ENCODE measurements around the gene MYL4.
"Not testable (repeated sequence)": the region's sequence is repeated elsewhere in the genome, so short reads cannot be mapped to it uniquely, and the experiment has no call there.

Gene MYL4

DNA sequence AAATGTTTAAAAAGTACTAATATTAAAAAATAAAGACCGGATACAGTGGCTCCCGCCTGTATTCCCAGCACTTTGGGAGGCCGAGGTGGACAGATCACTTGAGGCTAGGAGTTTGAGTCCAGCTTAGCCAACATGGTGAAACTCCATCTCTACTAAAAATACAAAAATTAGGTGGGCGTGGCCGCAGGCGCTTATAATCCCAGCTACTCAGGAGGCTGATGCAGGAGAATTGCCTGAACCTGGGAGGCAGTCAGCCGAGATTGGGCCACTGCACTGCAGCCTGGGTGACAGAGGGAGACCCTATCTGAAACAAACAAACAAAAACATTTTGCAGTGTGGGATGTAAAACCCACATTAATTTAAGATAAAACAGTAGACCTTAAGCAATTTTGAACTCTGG lies 31.9 kb upstream of the MYL4 start:
- no peak overlapping the region for H3K9ac ChIP-seq (ENCODE audit: low read depth in 1 of 2, low read length in 2 of 2)
- H3K27me3 ChIP-seq (ENCODE audit: control insufficient read depth in 2 of 2, insufficient read depth in 2 of 2, low read length in 2 of 2), result no peaks in the 10 kb centered on the region
- no peak overlapping the region for H3K27ac ChIP-seq (ENCODE audit: low read depth in 2 of 2, low read length in 2 of 2)
- no peaks in the 10 kb centered on the region for H3K9me3 ChIP-seq (ENCODE audit: control insufficient read depth in 2 of 2, low read length in 2 of 2)
- no peaks in the 10 kb centered on the region for H3K4me1 ChIP-seq (ENCODE audit: control insufficient read depth in 2 of 2, insufficient read depth in 2 of 2, low read length in 2 of 2)
- H3K4me3 ChIP-seq (ENCODE audit: low read length in 2 of 2), result no peak overlapping the region
- peaks cover 0 to 24% of the 10 kb centered on the region in 2 donors for H3K36me3 ChIP-seq (ENCODE audit: control insufficient read depth in 2 of 2, insufficient read depth in 2 of 2, low read length in 2 of 2)

GRCh38 chr17:47179141-47179540 lies 30.0 kb upstream of the MYL4 start:
- Histone ChIP-seq H3K4me1 (ENCODE audit: control insufficient read depth in 2 of 2, insufficient read depth in 2 of 2, low read length in 2 of 2) (no peaks in the 10 kb centered on the region), H3K9me3 (ENCODE audit: control insufficient read depth in 2 of 2, low read length in 2 of 2) (no peaks in the 10 kb centered on the region), H3K9ac (ENCODE audit: low read depth in 1 of 2, low read length in 2 of 2) (no peak overlapping the region), H3K4me3 (ENCODE audit: low read length in 2 of 2) (no peak overlapping the region), H3K27ac (ENCODE audit: low read depth in 2 of 2, low read length in 2 of 2) (no peak overlapping the region), H3K27me3 (ENCODE audit: control insufficient read depth in 2 of 2, insufficient read depth in 2 of 2, low read length in 2 of 2) (no peaks in the 10 kb centered on the region), H3K36me3 (ENCODE audit: control insufficient read depth in 2 of 2, insufficient read depth in 2 of 2, low read length in 2 of 2) (peaks cover 0 to 24% of the 10 kb centered on the region in 2 donors)

DNA sequence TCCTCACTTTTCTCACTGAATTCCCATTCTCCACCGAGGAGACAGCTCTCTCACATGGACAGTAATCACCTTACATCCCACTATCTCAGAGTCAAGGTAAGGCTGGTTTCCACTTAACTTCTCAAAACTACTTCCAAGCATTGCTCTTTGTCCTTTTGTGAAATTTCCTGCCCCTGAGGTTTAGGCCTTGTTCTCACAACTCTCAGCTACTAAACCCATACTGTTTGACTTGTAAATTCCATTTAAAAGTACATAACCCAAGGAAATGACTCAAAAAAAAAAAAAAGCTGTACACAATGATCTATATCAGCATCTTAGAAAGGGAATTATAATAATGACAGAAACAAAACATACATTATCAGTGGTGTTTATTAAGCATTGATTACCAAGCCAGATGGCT lies 28.8 kb upstream of the MYL4 start:
- Histone ChIP-seq H3K4me3 (ENCODE audit: low read length in 2 of 2) (no peak overlapping the region), H3K4me1 (ENCODE audit: control insufficient read depth in 2 of 2, insufficient read depth in 2 of 2, low read length in 2 of 2) (no peaks in the 10 kb centered on the region), H3K36me3 (ENCODE audit: control insufficient read depth in 2 of 2, insufficient read depth in 2 of 2, low read length in 2 of 2) (peaks cover 0 to 20% of the 10 kb centered on the region in 2 donors), H3K27me3 (ENCODE audit: control insufficient read depth in 2 of 2, insufficient read depth in 2 of 2, low read length in 2 of 2) (no peaks in the 10 kb centered on the region), H3K9me3 (ENCODE audit: control insufficient read depth in 2 of 2, low read length in 2 of 2) (no peaks in the 10 kb centered on the region), H3K9ac (ENCODE audit: low read depth in 1 of 2, low read length in 2 of 2) (no peak overlapping the region), H3K27ac (ENCODE audit: low read depth in 2 of 2, low read length in 2 of 2) (no peak overlapping the region)

DNA sequence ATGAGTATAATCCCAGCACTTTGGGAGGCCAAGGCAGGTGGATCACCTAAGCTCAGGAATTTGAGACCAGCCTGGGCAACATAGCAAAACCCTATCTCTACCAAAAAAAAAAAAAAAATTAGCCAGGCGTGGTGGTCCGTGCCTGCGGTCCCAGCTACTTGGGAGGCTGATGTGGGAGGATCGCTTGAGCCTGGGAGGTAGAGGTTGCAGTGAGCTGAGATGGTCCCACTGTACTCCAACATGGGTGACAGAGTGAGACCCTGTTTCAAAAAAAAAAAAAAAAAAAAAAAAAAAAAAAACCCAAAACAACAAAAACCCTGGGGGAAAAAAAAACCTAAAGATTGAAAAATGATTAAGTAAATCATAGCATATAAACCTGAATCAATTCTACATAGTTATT lies 28.2 kb upstream of the MYL4 start:
- not testable (repeated sequence) for H3K4me1 ChIP-seq (ENCODE audit: control insufficient read depth in 2 of 2, insufficient read depth in 2 of 2, low read length in 2 of 2)

DNA sequence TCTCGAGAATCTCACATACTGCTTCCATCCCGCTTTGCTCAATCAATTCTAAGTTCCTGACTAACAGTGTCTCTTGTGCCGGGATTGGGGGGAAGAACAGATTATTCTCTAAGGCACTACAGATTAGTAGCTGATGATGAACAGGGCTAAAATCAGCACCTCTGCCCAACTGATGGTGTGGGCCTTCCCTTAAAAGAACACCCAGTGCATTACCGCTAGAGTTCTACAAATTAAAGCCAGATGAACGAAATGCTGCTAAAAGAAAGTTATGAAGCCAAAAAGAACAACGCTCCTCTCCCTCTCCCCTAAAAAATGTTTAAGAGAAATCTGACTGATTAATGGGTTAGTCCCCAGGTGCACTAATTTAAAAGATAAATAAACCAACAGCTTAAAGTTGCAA lies 24.5 kb upstream of the MYL4 start:
- Histone ChIP-seq H3K27me3 (ENCODE audit: control insufficient read depth in 2 of 2, insufficient read depth in 2 of 2, low read length in 2 of 2) (no peaks in the 10 kb centered on the region), H3K27ac (ENCODE audit: low read depth in 2 of 2, low read length in 2 of 2) (no peak overlapping the region), H3K4me3 (ENCODE audit: low read length in 2 of 2) (no peak overlapping the region), H3K36me3 (ENCODE audit: control insufficient read depth in 2 of 2, insufficient read depth in 2 of 2, low read length in 2 of 2) (peaks cover 0 to 10% of the 10 kb centered on the region in 2 donors), H3K4me1 (ENCODE audit: control insufficient read depth in 2 of 2, insufficient read depth in 2 of 2, low read length in 2 of 2) (peaks cover 9% of the 10 kb centered on the region in 2 donors), H3K9me3 (ENCODE audit: control insufficient read depth in 2 of 2, low read length in 2 of 2) (no peaks in the 10 kb centered on the region), H3K9ac (ENCODE audit: low read depth in 1 of 2, low read length in 2 of 2) (no peak overlapping the region)

More for the DNA sequence above, 28.2 kb upstream of the MYL4 start:
- not testable (repeated sequence) for H3K27me3 ChIP-seq (ENCODE audit: control insufficient read depth in 2 of 2, insufficient read depth in 2 of 2, low read length in 2 of 2); H3K9ac ChIP-seq (ENCODE audit: low read depth in 1 of 2, low read length in 2 of 2); H3K27ac ChIP-seq (ENCODE audit: low read depth in 2 of 2, low read length in 2 of 2); H3K4me3 ChIP-seq (ENCODE audit: low read length in 2 of 2); H3K9me3 ChIP-seq (ENCODE audit: control insufficient read depth in 2 of 2, low read length in 2 of 2)
- peaks cover 0 to 20% of the 10 kb centered on the region in 2 donors for H3K36me3 ChIP-seq (ENCODE audit: control insufficient read depth in 2 of 2, insufficient read depth in 2 of 2, low read length in 2 of 2)

DNA sequence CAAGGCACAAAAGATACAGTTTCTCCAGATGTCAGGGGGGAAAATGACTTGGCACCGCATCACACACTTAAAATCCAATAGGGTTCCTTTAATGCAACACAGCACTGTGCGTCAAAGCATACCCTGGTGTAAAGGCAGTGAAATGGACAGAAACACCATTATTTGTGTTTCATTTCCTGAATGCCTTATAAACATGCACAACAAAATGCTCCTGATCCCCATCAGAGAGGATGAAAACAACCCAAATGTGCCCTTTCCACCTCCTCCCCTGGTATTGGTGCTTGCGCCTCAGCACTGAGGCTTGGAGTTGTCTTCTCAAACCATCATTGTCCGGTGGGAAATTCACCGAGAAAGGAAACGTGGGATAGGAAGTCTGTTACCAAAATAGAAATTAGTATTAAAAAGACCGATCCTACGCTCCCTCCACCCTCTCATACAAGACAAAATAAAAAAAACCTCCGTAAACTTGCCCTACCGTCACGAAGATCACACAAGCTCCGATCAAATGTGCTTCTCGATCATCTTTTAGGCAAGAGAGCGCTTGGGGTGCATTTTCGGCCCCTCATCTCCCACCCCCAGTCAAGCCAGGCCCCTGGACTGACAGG lies 20.8 kb upstream of the MYL4 start:
- Histone ChIP-seq H3K9me3 (ENCODE audit: control insufficient read depth in 2 of 2, low read length in 2 of 2) (no peaks in the 10 kb centered on the region), H3K27ac (ENCODE audit: low read depth in 2 of 2, low read length in 2 of 2) (peak overlapping the region; percentile 93 to 96), H3K4me3 (ENCODE audit: low read length in 2 of 2) (peak overlapping the region; percentile 93 to 96), H3K27me3 (ENCODE audit: control insufficient read depth in 2 of 2, insufficient read depth in 2 of 2, low read length in 2 of 2) (no peaks in the 10 kb centered on the region), H3K9ac (ENCODE audit: low read depth in 1 of 2, low read length in 2 of 2) (peak overlapping the region; percentile 92 to 97), H3K36me3 (ENCODE audit: control insufficient read depth in 2 of 2, insufficient read depth in 2 of 2, low read length in 2 of 2) (no peaks in the 10 kb centered on the region), H3K4me1 (ENCODE audit: control insufficient read depth in 2 of 2, insufficient read depth in 2 of 2, low read length in 2 of 2) (peaks cover 9 to 12% of the 10 kb centered on the region in 2 donors)

DNA sequence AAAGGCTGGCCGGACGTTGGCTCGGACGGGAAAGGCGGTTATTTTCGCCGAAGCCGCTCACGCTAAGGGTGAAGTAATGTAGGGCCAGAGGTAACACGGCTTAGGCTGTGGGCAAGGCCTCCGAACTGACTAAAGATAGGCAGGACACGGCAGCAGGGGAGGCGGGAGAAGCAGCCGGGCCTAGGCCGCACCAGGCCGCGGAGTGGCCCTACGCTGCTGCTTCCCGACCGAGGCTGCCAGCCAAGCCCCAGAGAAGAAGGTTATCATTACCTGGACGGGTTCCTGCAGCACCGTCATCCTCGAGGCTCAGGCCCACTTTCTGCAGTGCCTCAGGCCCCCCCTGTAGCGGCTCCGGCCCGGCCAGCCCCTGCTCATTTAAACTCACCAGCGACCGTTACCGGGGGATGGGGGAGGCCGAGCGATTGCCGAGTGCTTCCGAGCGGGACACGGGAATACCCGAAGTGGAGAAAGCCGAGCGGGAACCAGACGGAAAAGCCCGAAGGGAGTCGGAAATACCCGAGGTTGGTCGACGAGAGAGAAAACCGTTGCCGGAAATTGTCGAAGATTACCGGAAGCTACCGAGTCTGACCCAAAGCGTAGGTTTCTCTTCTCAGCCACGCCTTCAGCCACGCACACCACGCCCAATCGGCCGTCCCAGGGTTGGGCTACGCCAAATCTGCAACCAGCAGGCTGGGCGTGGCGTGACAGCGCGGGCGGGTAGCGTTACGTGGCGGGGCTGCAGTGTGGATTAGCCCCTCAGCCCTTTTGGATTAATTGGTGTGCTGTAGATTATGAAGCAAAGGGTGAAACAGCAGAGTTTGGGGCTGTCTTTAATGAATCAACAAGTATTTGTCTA lies 20.0 kb upstream of the MYL4 start, which contains the start of gene CDC27:
Gene CDC27, minus strand, starts transcription at position 420 of the 856 bp plus-strand sequence. Its CDS starts 123 bp downstream, at position 297.
- peaks cover 9 to 12% of the 10 kb centered on the region in 2 donors for H3K4me1 ChIP-seq (ENCODE audit: control insufficient read depth in 2 of 2, insufficient read depth in 2 of 2, low read length in 2 of 2)
- peak within 1 kb of the TSS; percentile 92 to 97 for H3K9ac ChIP-seq (ENCODE audit: low read depth in 1 of 2, low read length in 2 of 2)
- H3K9me3 ChIP-seq (ENCODE audit: control insufficient read depth in 2 of 2, low read length in 2 of 2), result no peaks in the 10 kb centered on the region
- H3K27ac ChIP-seq (ENCODE audit: low read depth in 2 of 2, low read length in 2 of 2), result peak within 1 kb of the TSS; percentile 93 to 96
- no peaks in the 10 kb centered on the region for H3K27me3 ChIP-seq (ENCODE audit: control insufficient read depth in 2 of 2, insufficient read depth in 2 of 2, low read length in 2 of 2)
- no peaks in the 10 kb centered on the region for H3K36me3 ChIP-seq (ENCODE audit: control insufficient read depth in 2 of 2, insufficient read depth in 2 of 2, low read length in 2 of 2)
- H3K4me3 ChIP-seq (ENCODE audit: low read length in 2 of 2), result peak within 1 kb of the TSS; percentile 93 to 96

GRCh38 chr17:47189732-47190237 lies 19.4 kb upstream of the MYL4 start:
- Histone ChIP-seq H3K9ac (ENCODE audit: low read depth in 1 of 2, low read length in 2 of 2) (peak overlapping the region; percentile 79 to 97), H3K4me3 (ENCODE audit: low read length in 2 of 2) (peak overlapping the region; percentile 93 to 96), H3K36me3 (ENCODE audit: control insufficient read depth in 2 of 2, insufficient read depth in 2 of 2, low read length in 2 of 2) (no peaks in the 10 kb centered on the region), H3K9me3 (ENCODE audit: control insufficient read depth in 2 of 2, low read length in 2 of 2) (no peaks in the 10 kb centered on the region), H3K4me1 (ENCODE audit: control insufficient read depth in 2 of 2, insufficient read depth in 2 of 2, low read length in 2 of 2) (peaks cover 9 to 12% of the 10 kb centered on the region in 2 donors), H3K27ac (ENCODE audit: low read depth in 2 of 2, low read length in 2 of 2) (peak overlapping the region; percentile 55 to 93), H3K27me3 (ENCODE audit: control insufficient read depth in 2 of 2, insufficient read depth in 2 of 2, low read length in 2 of 2) (no peaks in the 10 kb centered on the region)

GRCh38 chr17:47190243-47190642 lies 18.9 kb upstream of the MYL4 start:
- Histone ChIP-seq H3K27ac (ENCODE audit: low read depth in 2 of 2, low read length in 2 of 2) (no peak overlapping the region), H3K4me3 (ENCODE audit: low read length in 2 of 2) (no peak overlapping the region), H3K4me1 (ENCODE audit: control insufficient read depth in 2 of 2, insufficient read depth in 2 of 2, low read length in 2 of 2) (peaks cover 9 to 12% of the 10 kb centered on the region in 2 donors), H3K36me3 (ENCODE audit: control insufficient read depth in 2 of 2, insufficient read depth in 2 of 2, low read length in 2 of 2) (no peaks in the 10 kb centered on the region), H3K9ac (ENCODE audit: low read depth in 1 of 2, low read length in 2 of 2) (no peak overlapping the region), H3K27me3 (ENCODE audit: control insufficient read depth in 2 of 2, insufficient read depth in 2 of 2, low read length in 2 of 2) (no peaks in the 10 kb centered on the region), H3K9me3 (ENCODE audit: control insufficient read depth in 2 of 2, low read length in 2 of 2) (no peaks in the 10 kb centered on the region)

DNA sequence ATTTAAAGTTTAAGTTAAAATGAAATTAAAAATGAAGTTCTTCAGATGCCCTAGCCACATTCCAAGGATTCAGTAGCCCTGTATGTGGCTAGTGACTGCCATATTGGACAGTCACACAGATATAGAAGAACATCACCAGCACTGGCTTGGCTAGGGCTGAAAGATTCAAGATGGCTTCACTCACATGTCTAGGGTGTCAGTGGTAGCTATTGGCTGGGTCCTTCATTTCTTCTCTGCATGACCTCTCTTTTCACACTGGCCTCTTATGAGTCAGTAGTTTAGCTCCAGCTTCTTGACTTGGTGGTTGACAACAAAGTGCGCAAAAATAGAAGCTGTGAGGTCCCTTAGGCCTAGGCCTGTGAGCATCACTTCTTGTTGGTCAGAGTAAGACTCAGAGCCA lies 18.4 kb upstream of the MYL4 start:
- Histone ChIP-seq H3K9me3 (ENCODE audit: control insufficient read depth in 2 of 2, low read length in 2 of 2) (no peaks in the 10 kb centered on the region), H3K27ac (ENCODE audit: low read depth in 2 of 2, low read length in 2 of 2) (no peak overlapping the region), H3K27me3 (ENCODE audit: control insufficient read depth in 2 of 2, insufficient read depth in 2 of 2, low read length in 2 of 2) (no peaks in the 10 kb centered on the region), H3K4me3 (ENCODE audit: low read length in 2 of 2) (no peak overlapping the region), H3K4me1 (ENCODE audit: control insufficient read depth in 2 of 2, insufficient read depth in 2 of 2, low read length in 2 of 2) (peaks cover 9 to 12% of the 10 kb centered on the region in 2 donors), H3K9ac (ENCODE audit: low read depth in 1 of 2, low read length in 2 of 2) (no peak overlapping the region), H3K36me3 (ENCODE audit: control insufficient read depth in 2 of 2, insufficient read depth in 2 of 2, low read length in 2 of 2) (no peaks in the 10 kb centered on the region)
